Activated naive CD4-positive, alpha-beta T cell treated with Interleukin-2 at 50 U/mL for 16 hours (primary cell): ENCODE data around the gene CAMP.
A peak's percentile ranks its signal among the peaks of the same experiment; 100 is the strongest.
"Not testable (repeated sequence)": the region's sequence is repeated elsewhere in the genome, so short reads cannot be mapped to it uniquely, and the experiment has no call there.

Experiments
- DNase-seq: peaks from one replicate; pipeline ENCODE4 v3.0.0-alpha.2; 2020

Gene CAMP, protein sequence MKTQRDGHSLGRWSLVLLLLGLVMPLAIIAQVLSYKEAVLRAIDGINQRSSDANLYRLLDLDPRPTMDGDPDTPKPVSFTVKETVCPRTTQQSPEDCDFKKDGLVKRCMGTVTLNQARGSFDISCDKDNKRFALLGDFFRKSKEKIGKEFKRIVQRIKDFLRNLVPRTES

DNA sequence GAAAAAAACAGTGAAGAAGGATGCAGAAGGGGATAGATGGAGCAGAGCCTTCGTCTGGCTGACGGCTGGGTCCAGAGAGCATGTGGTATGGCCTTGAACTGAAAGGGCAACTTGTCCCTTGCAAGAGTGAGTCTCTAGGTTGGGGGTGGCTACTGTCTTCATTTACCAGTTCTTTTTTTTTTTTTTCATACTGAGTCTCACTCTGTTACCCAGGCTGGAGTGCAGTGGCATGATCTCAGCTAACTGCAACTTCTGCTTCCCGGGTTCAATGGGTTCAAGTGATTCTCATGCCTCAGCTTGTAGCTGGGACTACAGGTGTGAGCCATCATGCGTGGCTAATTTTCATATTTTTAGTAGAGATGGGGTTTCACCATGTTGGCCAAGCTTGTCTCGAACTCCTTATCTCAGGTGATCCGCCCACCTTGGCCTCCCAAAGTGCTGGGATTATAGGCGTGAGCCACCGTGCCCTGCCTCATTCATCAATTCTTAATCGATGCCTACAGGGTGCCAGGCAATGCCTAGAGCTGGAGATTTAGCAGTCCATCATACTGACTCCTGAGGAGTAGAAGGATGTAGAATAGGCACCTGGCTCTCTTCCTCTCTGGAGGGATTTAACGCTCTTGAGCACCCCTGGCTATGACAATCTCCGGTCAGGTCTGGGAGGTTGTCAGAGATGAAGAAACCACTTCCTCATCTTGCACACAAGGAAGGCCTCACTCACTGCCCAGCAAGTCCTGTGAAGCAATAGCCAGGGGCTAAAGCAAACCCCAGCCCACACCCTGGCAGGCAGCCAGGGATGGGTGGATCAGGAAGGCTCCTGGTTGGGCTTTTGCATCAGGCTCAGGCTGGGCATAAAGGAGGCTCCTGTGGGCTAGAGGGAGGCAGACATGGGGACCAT, at the start of gene CAMP:
Gene CAMP, plus strand, starts transcription at position 880 of the 898 bp plus-strand sequence. Its CDS starts 17 bp downstream, at position 897.
- DNase-seq: no peak

DNA sequence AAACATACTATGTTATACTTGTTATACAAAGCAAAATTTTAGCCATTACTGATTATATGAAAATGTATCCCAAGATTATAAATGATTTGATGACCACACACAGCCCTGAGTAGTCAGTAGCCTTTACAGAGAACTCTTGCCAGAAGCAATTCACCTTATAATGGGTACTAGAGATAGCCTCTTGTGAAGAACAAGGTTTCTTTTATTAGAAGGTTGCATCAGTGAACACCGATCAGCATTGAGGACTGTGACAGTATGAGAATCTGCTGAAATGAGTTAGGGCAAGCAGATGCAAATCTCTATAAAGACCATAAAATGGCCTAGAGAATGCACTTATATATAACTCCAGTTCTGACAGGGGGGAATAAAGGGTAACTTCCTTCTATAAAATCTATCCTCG, 45.2 kb upstream of the CAMP start:
- DNase-seq: no peak

DNA sequence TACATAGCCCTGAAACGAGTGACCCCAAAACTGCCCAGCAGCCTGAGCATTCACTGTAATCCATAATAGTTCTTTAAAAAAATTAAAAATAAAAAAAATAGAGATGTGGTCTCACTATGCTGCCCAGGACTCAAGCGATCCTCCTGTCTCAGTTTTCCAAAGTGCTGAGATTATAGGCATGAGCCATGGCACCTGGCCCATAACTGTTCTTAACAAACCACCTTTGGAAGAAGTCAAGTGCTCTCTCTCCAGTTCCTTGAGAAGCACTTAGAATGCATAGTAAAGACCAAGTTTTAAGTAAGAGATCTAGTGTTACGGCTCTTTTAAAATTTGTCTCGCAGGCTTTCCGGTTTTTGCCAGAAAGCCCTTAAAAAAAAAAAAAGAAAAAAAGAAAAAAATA, 43.3 kb upstream of the CAMP start:
- no peak for DNase-seq

DNA sequence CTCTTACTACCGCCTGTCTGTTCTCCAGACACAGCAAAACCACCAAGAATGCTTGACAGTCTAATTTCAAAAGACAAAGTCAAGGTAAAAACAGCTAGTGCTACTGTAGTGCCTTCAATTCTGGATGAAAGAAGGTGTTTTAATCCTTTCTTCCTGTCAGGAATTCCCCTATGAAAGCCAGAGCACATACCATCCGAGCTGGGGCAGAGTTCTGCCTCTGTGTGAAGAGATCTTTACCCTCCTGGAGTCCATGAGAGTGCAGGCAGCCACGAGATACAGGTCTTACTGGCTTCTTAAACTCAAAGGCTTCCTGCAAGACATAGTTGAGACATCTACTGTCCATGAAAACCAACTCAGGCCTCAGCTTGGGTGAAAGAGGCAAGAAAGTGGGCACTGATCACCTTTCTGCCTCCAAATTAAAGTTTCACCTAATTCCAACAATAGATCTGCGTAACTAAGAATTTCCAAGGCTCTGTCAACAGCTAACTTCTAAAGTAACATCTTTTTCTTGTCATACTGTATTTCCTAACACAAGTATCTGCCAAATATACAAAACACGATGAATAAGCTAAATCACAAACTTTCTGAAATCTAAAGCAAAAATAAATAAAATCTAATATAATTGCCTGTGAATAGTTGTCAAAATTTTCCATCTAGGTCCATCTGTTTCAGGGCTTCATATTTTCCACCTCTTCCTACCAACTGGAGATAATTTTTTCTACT, 42.6 kb upstream of the CAMP start:
- no peak for DNase-seq

DNA sequence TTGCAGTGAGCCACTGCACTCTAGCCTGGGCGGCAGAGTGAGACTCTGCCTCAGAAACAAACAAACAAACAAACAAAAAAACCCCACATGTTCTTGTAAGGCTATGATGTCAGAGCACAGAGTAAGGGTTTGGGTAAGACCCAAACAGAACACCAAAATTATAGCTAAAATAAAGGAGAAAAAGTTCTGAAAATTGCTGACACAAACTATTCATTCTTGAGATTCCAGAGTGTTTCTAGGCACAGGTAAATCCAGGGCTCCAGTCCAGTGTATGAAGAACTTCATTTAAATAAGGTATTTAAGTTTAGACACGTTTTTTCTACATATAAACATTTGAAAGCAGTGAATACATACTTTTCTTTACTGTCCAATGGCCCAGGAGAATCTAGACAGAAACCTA, 39.0 kb upstream of the CAMP start:
- no peak for DNase-seq

DNA sequence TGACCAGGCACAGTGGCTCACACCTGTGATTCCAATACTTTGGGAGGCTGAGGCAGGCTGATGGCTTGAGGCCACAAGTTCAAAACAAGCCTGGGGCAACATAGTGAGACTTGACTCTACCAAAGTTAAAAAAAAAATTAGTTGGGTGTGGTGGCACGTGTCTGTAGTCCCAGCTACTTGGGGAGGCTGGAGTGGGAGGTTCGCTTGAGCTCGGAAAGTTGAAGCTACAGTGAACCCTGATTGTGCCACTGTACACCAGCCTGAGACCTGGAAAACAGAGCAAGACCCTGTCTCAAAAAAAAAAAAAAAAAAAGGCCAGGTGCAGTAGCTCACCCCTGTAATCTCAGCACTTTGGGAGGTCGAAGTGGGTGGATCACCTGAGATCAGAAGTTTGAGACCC, 38.2 kb upstream of the CAMP start:
- no peak for DNase-seq

DNA sequence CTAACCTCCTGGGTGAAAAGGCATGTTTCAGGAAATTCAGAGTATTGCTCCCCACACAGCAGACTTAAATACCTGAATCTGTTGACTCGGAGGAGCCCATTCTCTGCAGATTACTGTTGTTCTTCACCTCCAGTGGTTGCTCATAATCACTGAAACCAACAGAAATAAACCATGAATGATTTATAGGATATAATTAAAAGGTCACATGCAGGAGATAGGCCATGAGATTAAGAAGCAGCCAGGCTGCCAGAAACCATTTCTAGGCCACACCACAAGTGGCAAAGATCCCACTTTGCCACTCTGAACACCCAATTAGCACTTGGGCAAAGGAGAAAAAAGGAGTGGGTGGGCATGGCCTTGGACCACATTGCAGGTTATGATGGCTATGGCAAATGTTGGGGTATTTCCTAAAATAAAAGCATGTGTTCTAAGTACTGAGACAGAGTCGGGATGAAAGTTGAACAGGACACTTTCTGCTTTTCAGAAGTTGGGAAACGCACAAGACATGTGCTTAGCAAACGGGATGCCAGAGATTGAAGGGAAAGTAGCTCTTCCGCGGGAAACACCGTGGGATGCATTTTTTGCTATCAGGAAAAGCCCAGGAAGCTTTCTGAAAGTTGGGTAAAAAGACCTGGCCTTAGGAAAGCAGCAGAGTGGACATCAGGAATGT, 36.5 kb upstream of the CAMP start:
- DNase-seq: no peak

DNA sequence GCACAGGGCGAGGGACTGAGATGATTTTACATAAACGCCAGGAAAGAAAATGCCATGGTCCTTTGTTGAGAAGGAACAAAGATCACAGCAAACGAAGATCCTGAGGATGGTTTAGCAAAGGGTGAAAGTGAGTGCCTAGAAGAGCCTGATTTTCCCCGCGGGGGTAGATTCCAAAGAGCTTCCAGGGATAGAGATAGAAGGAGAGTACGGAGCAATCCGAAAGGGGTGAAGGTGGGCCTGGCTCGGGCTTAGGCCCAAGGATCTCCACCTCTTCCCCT, 36.1 kb upstream of the CAMP start:
- no peak for DNase-seq

DNA sequence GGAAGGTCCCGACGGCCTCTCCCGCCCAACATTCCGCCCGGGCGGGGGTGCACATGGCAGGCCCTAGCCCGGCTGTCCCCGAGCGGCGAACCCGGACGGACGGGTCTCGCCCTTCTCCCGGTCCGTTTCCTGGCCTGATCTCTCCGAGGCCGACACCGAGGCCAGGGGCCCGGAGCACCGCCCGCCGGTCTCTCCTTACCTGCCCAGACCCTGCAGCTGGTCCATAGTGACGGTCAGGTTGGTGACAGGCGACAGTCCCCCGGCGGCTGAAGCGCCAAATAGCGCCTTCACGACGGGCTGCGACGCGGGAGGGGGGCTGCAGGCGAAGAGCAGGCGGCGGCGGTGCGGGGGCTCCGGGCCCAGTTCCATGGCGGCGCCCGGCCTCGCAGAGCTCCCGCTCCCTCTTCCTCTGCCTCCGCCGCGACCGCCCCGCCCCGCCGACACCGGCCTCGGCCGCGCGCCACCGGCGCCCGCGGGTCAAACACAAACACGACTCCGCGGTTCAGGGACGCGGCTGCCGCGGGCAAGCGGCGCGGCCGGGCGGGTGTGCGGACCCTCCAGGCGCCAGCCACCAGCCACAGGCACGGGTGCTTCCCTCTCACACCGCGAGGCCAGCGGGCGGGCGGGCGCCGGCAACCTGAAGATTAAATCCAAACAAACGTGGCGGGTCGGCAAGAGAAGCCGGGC, 35.6 kb upstream of the CAMP start:
- peak; percentile 42 for DNase-seq

DNA sequence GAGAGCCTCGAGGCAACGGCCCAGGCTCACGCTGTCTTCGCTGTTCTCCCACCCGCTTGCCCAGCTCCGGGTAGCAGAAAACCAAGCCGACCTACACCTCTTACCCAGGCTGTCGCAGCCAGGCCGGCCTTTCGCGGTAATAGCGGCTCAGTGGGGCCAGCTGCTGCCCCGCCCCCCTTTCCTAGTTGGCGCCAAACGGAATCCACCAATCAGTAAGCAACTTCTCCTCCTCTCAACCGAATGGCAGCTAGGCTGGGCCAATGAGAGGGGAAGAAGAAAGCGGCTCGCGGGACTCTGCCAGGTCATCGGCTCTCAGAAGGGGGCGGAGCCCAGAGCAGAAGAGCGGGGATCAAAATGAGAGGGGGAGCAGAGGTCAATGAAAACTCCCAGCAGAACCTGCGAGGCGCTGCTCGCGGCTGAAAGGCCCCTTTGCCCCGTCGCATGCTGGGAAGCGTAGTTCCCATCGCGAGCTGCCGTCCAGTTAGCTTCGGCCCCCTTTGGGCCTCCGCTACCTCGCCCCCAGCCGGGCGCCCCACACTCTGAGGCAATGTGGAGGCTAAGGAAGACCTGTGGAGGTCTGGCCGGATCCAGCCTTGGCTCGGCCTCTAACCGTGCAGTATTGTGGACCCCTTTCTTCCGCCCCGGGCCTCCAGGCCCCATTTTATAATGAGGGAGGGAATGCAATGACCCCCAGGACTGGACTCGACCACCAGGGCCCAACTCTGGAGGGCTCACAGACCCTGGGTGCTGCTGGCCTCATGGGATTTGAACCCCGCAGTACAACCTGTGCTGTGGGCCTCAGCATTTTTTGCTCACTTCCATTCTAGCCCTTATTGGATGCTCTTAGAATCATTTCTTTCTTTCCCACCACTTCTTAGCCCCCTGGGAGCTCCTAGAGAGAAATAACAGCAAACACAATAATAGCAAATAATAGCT, 34.8 kb upstream of the CAMP start, which contains the start of gene CDC25A:
Gene CDC25A, minus strand, starts transcription at position 152 of the 936 bp plus-strand sequence. CDS start 470 bp downstream, outside the sequence.
- peak; percentile 95 for DNase-seq

DNA sequence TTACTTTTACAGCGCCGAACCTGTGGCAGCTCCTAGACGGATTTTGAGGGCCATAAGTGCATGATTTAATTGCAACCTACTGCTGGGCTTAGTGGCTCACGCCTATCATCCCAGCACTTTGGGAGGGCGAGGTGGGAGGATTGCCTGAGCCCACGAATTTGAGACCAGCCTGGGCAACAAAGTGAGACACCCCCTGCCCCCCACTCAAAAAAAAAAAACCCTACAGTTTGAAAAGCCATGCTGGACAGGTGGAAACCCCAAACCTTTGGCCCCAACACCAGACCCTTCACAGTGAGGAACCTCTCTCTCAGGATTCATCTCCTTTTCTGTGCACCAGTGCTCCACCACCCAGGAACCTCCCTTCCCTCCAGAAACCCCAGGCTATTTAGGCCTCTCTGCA, 34.0 kb upstream of the CAMP start:
- DNase-seq: no peak

DNA sequence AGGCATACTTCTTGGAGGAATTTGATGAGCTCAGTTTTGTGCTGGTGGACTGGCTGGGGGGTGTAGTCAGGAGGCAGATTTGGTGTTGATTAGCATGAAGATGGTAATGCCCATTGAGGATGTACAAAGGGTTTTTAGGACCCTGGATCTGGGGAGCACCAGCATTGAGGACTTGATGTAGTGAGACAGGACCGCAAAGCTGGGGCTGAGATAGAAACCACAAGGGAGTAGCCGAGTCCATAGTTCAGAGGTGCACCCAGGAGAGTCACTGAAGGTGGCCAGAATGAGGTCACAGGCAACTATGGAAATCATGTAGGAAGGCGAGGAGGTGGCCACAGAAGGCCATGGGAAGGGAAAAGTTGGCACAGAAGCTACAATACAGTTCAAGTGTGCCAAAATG, 32.4 kb upstream of the CAMP start:
- DNase-seq: no peak

DNA sequence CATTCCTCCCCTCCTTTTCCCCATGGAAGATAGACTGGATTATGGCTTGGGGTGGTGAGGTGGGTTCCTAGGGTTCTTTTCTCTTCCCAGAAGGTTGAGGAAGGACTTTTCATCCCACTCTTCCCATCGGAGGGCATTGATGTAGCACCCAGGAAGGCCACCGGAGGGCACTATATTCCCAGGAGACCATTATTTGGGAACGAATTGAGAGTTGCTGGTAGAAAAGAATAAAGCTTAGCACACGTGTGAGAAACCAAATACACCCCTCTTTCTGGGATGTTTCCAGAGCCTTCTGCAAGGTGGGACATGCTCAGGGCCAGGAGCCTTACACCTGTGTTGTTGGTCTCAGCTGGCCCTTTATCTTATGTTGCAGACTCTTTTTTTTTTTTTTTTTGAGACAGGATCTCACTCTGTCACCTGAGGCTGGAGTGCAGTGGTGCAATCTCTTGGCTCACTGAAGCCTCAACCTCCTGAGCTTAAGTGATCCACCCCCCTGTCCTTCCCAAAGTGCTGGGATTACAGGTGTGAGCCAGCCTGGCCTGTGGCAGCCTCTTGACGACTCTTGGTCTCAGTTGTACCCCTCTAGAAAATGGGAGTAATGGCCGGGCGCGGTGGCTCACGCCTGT, 28.7 kb upstream of the CAMP start:
- DNase-seq: peak; percentile 14

DNA sequence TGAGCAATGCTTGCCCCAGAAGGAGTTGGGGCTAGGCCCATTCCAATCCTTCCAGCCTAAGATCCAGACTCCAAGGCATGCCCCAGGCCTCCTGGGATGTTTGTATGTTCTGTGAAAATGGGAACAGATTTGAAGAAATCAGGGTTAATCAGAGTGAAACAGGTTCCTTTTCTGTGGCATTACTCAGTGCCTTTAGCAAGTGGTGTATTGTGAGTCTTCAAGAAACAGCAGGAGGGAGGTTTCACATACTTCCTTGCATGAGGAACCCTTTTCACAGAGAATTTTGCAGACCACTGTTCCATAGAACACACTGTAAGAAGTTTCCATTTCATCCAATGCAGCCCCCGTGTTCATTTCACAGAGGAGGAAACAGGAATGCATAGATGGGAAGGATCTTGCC, 26.7 kb upstream of the CAMP start:
- no peak for DNase-seq

DNA sequence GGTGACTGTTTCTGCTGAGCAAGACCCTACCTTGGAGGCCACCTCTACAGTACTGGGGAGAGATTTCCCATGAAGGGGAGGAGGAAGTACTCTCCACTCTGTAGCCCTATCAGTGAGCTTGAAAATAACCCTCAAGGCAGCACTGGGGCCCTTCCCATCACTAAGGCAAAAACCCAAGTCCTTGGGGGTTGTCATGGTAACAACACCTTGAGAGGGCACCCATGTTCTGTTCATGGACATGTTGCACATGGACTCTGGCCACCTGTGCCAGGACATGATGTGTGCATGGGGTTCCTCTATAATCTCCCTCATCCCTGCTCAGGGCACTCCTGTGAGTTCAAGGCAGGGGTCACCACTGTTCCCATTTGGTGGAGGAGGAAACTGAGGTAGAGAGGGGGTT, 24.2 kb upstream of the CAMP start:
- DNase-seq: no peak

DNA sequence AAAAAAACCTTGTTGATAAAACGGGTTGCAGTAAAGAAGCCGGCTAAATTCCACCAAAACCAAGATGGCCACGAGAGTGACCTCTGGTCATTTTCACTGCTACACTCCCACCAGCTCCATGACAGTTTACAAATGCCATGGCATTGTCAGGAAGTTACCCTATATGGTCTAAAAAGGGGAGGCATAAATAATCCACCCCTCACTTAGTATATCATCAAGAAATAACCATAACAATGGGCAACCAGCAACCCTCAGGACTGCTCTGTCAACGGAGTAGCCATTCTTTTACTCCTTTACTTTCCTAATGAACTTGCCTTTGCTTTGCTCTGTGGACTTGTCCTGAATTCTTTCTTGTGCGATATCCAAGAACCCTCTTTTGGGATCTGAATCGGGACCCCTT, 20.7 kb upstream of the CAMP start:
- DNase-seq: no peak

DNA sequence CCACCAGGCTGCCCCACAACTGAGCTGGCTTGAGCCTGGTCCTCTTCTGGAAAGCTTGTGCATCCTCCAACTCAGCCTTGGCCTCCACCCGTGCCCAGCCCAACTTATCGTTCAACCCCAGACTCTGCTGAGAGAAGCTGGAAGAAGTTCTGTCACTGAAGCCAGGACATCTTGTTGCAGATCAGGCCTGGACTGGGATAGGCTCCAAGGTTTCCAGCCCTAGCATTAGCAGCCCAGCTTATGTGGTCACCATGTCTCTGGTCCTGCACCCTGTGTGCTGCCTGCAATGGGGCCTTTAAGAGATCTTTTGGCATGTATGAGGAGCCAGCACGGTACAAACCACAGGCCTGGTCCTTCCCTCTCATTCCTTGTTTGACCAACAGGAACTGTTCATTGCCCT, 15.2 kb upstream of the CAMP start:
- DNase-seq: no peak

DNA sequence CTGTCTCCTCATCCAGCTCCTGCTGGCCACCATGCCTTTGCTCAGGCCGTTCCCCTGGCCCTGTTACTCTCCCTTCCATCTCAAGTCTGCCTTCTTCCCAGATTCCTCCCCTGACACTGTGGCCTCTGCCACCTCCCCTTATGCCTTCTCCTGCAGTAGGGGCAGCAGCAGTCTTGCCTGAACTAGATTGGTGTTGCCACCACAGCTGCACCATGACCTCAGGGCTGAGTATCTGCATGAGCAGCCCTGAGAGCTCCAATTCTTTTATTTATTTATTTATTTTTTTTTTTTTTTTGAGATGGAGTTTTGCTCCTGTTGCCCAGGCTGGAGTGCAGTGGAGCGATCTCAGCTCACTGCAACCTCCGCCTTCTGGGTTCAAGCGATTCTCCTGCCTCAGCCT, 13.8 kb upstream of the CAMP start:
- no peak for DNase-seq

DNA sequence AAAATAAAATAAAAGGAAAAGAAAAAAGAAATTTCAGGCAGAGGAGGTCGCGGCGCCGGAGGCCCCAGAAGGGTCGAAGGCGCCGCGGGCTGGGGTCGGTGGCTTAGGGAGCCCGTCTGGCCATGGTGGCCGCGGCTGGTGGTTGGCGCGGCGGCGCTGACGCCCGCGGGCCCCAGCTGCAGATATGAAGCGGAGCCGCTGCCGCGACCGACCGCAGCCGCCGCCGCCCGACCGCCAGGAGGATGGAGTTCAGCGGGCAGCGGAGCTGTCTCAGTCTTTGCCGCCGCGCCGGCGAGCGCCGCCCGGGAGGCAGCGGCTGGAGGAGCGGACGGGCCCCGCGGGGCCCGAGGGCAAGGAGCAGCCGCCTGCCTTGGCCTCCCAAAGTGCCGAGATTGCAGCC, 12.8 kb upstream of the CAMP start:
- DNase-seq: not testable (repeated sequence)

DNA sequence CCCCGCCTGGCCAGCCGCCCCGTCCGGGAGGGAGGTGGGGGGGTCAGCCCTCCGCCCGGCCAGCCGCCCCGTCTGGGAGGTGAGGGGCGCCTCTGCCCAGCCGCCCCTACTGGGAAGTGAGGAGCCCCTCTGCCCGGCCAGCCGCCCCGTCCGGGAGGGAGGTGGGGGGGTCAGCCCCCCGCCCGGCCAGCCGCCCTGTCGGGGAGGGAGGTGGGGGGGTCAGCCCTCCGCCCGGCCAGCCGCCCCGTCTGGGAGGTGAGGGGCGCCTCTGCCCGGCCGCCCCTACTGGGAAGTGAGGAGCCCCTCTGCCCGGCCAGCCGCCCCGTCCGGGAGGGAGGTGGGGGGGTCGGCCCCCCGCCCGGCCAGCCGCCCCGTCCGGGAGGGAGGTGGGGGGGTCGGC, 11.5 kb upstream of the CAMP start:
- not testable (repeated sequence) for DNase-seq

DNA sequence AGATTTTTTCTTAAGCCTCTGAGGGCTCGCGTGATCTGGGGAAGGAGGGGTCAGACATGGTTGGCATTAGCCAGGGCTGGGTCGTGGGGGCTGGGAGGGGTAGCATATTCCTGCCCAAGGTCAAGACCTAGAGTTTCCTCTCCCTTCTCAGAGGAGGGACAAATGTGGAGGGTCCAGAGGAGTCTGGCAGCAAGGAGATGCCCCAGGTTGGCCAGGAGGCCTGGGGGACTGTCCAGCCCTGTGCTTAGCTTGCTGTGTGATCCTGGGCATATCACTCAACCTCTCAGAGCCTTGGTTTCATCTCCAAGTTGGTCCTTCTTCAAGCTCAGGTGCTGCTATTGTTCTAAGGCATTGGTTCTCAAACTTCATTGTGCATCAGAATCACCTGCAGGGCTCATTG, 9.1 kb upstream of the CAMP start:
- DNase-seq: no peak
